Left renal pelvis (tissue), 4 donors: ENCODE results near the gene TCP11L2. TPM values are rescaled to one million over a fixed set of nuclear protein-coding genes. Genes with fewer than 3 reads are reported as not detected.

Experiments
- DNase-seq, 4 donors: peaks; one replicate each; pipeline ENCODE4 v3.0.0-alpha.2; 2013; ENCODE audit warnings: low read depth in 4 of 4, low spot score in 3 of 4
- polyA plus RNA-seq, 4 donors: library from polyadenylated mRNA; unstranded; fragments of 120-200 nt; gene quantifications; one replicate each; pipeline ENCODE4 v1.2.1, GENCODE V29; 2013; ENCODE audit not compliant: insufficient read length in 4 of 4

TCP11L2 gene
- polyA plus RNA-seq, result 10 to 100 TPM; 16.8 to 21.8 (median 18.2) TPM

DNA sequence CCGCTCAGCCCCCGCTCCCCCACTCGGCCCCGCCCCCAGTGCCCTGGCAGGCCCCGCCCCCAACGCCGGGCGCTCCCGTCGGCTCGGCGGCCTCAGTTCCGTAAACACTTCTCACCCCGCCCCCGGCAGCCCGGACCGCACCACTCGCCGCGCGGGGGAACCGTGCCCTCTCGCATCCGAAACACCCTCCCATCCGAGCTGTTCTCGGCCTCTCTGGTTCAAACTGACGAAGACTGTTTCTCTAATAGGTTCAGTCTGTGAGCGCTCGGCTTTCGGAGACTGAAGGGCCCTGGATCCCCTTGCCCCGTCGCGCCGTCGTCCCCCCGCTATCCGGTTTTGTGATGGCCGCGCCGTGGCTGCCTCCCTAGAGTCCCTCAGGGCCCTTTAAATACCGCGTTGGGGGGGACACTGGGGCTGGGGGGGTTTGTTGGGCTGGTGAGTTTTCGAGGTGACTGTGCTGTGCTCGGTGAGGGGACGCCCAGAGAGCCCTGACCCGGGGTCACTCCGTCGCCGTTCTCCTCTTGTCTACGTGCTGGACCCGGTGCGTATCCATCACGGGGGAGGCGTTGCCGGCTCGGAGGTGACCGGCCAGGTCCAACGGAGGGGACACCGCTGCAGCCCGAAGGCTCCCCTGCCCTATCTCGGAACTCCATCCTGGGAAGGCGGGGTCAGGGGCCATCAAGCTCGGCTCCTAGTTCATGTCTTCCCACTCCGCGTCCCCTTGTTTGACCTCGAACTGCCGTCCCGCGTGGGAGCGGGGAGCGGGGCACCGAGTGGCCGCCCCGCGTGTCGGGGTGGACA is at the start of gene TCP11L2:
Gene TCP11L2, plus strand, starts transcription at position 333 of the 801 bp plus-strand sequence. CDS start 8,343 bp downstream, outside the sequence.
- DNase-seq, result peak; percentile 59 to 71 (median 64)

DNA sequence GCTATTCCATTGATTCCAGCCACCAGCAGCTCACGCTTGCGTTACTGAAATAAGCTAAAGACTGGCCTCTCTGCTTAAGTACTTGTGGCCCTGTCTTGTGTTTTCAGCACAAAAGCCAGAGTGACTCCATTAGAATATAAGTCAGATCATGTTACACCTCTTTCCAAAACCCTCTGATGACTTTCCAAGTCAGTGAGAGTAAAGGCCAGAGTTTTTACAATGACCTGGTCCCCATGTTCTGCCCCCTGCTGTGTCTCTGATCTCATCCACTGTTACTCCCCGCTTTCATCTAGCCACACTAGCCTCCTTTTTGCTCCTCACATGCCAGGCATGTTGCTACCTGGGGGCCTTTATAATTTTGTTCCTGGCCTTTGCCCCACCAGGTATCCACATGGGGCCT is 47.8 kb upstream of the TCP11L2 start:
- DNase-seq, result no peak

DNA sequence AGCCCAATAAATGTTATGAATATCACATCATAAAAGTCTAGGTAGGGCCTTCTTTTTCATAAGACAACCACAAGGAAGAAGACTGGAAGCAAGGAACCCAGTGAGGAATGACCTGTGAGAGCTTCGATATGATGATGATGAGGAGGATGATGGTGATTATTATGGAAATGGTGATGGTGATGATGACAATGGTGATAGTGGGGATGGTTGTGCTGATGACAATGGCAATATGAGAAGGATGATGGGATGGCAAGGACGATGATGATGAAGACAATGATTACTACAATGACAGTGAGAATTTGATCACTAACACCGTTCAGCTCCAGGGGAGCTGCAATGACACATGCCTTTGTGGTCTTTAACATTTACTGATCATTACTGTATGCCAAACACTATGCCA is 47.0 kb upstream of the TCP11L2 start:
- DNase-seq, result no peak

DNA sequence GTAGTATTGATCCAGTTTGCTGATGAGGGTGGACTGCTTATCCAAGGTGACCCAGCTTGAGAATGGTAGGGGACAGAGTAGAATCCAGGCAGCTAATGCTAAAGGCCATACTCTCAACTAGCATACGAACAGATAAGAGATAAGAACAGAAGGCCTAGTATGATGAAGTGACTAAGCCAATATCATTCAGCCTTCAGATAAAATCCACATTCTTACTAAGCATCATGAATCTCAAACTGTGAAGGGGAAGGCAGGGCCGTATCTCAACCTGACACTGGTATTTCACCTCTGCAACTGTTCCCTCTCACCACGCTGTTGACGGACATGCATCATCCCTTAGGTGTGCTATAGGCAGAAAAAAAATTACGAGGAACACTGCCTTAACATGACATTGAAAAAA is 46.6 kb upstream of the TCP11L2 start:
- DNase-seq, result no peak

DNA sequence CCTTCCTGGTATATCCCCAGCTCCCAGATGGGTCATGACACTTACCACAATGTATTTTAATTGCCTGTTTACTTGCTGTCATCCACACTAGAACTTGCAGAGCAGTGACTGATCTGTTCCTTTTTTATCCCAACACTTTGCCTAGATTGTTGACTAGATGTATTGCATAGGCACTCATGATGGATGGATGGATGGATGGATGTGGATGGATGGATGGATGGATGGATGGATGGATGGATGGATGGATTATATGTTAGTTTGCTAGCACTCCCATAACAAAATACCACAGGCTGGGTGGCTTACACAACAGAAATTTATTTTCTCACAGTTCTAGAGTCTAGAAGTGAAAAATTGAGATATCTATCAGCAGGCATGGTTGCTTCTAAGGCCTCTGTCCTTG is 46.0 kb upstream of the TCP11L2 start:
- DNase-seq, result no peak

DNA sequence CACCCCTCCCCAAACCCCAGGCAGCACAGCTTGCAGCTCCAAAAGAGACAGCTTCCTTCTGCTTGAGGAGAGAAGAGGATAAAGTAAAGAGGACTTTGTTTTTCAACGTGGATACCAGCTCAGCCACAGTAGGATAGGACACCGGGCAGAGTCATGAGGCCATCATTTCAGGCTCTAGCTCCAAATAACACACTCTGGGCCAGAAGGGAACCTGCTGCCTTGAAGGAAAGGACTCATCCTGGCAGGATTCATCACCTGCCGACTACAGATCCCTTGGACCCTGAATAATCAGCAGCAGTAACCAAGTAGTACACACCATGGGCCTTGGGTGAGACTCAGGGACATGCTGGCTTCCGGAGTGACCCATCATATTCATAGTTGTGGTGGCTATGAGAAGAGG is 44.3 kb upstream of the TCP11L2 start:
- no peak for DNase-seq

DNA sequence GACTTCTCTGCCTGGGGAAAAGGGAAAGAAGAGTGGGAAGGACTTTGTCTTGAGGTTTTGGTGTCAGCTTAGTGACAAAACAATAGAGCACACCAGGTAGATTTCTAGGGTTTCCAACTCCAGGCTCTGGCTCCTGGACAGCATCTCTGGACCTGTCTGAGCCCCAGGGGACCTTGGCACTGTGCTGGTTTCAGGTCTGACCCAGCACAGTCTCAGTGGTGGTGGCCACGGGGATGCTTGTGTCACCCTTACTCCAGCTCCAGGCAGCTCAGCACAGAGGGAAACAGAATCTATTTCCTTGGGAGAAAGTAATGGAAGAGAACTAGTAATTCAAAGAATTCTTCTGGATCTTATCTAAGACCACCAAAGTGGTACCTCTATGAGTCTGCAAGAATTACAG is 43.6 kb upstream of the TCP11L2 start:
- DNase-seq, result no peak

DNA sequence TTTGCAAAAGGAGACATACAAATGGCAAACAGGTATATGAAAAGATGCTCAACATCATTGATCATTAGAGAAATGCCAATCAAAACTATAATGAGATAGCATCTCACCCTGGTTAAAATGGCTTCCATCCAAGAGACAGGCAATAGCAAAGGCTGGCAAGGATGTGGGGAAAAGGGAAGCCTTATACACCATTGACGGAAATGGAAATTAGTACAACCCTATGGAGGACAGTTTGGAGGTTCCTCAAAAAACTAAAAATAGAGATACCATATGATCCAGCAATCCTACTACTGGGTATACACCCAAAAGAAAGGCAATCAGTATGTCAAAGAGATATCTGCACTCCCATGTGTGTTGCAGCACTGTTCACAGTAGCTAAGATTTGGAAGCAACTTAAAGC is 37.4 kb upstream of the TCP11L2 start:
- DNase-seq, result no peak

DNA sequence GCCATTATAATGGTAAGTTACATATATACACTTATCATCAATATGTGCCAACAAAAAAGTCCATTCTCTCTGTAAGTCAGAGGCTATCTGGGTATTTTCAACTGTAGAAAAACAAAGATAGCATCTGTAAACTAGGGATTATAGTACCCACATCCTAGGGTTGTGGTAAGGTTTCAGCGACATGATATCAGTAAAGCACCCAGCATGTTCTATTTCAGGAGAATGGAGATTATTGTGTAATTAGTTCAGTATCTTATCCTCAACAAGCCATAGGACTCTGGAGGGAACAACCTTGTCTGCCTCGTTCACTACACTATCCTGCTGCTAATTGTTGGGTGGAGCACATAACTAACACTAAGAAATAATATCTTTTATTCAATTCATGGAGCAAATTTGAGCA is 35.0 kb upstream of the TCP11L2 start:
- DNase-seq, result no peak

DNA sequence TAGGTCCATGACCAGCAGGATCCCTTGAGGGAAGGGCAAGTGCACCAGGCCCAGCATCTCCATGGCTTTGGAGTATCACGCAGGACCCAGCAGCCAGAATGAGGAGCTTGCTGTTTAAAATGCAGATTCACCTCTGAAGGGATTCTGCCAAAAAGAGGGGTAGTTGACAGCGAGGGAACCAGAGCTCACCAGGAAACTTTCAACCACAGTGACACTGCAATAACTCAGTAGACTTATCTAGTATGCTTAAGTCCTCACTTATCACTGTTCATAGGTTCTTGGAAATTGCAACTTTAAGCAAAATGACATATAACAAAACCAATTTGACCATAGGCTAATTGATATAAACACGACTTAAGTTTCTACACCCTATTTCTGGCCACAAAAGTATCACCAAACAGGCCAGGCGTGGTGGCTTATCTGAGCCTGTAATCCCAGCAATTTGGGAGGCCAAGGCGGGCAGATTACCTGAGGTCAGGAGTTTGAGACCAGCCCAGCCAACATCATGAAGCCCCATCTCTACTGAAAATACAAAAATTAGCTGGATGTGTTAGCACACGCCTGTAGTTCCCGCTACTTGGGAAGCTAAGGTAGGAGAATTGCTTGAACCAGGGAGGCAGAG is 33.3 kb upstream of the TCP11L2 start:
- no peak for DNase-seq

DNA sequence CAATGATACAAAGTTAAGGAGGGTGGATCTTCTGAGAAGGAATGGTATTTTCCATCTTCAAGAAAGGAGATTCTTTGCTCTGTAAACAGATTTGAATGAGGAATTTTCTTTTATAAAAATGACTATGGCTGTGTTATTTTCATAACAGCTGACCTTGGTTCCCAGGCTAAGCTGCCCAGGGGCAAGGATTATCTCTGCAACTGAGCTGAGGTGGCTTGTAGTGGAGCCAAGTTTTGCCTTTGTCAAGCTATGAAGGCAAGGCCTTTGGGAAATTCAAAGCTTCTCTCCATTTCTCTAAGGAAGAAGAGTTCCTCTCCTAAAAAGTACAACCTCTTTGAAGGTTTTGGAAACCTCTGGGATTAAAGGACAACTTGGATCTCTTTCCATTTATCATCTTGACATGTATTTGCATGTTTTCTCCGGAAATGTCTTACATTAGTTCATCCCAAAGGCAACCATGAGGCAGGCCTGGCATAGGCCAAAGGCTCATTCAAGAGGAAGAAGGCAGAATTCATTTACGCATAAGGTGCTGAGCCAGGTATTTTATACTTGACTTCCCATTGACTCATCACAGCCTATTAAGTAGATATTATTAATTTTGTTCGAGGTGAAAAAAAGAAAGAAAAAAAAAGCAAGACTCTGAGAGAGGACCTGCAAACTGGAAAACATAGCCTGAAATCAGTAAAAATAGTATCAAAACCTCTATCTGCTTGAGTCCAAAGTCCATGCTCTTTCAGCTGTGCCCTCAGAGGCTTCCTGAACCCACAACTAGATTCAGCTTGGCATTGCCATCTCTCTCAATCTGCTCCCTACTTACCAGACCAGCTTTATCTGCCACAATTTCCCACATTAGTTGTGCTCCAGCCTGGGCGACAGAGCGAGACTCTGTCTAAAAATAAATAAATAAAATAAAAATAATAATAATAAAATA is 30.7 kb upstream of the TCP11L2 start:
- DNase-seq, result no peak

DNA sequence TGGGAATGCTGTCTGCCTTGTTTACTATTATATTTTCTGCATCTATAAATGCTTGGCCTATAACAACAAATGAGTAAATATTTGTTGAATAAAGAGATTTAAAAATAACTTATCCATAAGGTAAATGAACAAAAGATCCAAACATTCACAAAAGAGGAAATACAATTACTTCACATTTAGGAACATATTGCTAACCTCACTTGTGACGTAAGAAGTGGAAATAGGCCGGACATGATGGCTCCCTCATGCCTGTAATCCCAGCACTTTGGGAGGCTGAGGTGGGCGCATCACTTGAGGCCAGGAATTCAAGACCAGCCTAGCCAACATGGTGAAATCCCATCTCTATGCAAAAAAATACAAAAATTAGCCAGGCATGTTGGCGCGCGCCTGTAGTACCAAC is 29.0 kb upstream of the TCP11L2 start:
- DNase-seq, result no peak

DNA sequence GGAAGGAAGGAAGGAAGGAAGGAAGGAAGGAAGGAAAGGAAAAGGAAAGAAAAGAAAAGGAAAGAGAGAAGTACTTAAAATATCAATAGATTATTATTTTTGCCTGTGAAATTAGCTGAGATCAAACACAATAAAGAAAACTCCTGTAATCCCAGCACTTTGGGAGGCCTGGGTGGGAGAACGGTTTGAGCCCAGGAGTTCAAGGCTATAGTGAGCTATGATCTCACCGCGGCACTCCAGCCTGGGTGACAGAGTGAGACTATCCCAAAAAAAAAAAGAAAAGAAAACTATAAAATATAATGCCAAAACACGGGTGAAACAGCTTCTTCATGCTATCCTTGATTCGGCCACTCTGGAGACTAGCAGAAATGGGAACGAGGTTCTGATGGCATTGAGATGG is 28.5 kb upstream of the TCP11L2 start:
- no peak for DNase-seq

DNA sequence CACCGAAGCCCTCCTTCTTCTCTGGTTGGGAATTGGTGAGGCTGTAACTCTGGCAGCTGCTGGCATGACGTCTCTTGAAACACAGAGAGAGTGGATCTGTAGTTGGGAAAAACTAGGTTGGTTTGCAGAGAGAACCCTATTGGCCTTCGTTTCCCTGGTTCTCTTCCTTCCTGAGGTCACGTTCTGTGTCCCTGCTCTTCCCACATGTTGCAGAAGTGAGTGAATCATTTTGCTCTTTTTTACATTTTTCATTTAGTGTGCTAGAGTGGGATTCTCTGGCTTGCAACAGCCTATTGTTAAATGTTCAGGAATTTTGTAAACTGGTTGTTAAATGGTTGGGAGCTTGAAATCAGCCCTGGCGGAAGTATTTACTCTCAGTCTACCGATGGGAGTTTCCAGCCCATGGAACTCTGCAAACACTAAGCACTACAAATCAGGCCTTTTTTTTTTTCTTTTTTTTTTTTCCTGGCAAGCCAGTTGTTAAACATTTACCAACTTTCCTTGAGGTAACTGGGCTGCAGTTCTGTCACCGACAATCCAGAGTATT is 27.9 kb upstream of the TCP11L2 start:
- peak in 1 of 4 donors; percentile 29 for DNase-seq

DNA sequence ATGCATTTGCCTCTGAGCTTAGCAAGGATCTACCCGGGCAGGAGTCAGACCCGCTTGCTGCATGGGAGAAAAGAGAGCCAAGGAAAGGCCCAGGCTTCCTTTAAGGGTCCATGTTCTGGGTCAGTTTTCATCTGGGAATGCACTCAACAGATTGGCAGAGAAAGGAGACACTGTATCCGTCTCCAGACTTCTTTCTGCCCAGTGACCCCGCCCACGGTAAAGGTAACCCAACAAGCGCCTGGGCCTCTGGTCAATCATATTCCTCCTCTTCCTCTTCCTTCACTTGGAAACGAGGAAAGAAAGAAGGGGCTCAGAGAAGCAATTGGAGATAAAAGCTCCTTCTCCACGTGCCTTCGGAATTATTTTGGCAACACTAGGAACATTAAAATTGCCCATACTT is 27.1 kb upstream of the TCP11L2 start:
- no peak for DNase-seq

DNA sequence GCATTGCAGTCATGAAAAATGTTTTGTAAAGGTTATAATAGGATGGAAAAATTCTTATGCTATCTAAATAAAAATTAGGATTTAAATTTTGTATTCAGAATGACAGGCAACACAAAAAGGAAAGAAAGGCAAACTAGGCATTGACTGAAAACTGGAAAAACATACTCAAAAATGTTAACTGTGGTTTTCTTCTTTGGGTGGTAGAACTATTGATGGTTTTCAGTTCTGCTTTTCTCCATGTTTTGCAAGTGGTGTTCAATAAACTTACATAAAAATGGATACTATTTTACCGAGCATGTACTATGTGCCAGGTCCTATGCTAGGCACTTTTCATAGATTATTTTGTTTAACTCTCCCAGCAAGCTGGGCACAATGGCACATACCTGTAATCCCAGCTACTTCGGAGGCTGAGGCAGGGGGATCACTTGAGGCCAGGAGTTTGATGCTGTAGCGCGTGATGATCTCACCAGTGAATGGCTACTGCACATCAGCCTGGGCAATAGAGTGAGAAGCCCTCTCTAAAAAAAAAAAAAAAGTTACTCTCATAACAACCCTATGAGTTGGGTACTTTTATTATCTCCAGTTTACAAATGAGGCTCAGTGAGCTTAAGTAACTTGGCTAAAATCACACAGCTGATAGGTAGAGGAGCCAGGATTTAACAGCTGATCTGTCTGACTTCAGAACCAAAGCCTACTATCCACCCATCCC is 26.3 kb upstream of the TCP11L2 start:
- DNase-seq, result no peak

DNA sequence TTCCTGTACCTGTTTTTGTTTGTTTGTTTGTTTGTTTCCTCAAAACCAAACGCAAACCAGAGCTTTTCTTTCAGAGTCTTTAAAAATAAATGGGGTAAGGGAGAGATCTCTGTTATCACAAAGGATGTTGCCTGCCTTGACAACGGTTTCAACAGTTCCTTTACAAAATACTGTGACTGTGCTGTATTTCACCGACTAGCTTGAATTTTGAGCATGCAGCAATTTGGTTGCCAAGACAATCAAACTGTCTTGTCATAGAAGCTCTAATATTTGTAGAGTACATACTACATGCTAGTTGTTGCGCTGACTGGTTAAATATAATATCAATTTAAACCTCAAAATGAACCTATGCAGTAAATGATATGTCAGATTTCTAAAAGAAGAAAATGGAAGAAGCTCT is 22.4 kb upstream of the TCP11L2 start:
- DNase-seq, result no peak

DNA sequence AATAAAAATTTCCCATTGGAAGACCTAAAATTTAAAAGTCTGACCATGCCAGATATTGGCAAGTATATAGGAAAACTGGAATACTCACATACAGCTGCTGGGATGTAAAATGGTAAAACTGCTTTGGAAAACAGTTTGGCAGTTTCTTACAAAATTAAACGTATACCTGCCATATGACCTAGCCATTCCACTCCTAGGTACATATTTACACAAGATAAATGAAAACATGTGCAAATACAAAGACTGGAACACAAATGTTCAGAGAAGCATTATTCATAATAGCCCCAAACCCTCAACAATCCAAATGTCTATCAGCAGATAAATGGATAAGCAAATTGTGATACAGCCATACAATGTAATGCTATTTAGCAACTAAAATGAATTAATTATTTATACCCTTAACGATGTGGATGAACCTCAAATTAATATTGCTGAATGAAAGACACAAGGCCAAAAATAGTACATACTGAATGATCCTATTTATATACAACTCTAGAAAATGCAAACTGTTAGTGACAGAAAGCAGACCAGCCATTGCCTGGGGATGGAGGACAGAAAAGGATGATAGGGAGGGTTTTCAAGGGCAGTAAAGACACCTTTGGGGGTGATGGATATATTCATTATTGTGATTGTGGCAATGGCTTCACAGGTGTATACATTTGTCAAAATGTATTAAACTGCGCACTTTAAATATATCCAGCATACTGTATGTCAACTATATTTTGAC is 21.3 kb upstream of the TCP11L2 start:
- no peak for DNase-seq

DNA sequence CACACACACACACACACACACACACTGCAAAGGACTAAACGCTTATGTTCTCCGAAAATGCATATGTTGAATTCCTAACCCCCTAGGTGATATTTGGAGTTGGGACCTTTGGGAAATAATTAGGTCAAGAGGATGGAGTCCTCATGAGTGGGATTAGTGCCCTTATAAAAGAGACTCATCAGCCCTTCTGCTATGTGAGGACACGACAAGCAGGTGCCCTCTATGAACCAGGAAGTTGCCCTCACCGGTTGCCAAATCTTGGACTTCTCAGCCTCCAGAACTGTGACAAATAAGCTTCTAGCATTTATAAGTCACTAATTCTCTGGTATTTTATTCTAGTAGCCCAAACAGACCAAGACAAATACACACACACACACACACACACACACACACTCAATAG is 20.7 kb upstream of the TCP11L2 start:
- no peak for DNase-seq
